Measurements from ENCODE around the gene RHOG. TPM values are rescaled to one million over a fixed set of nuclear protein-coding genes. Genes with fewer than 3 reads are reported as not detected.

The RHOG gene
- total RNA-seq, 1 experiment from 2014 or later: 39.9 TPM

- no peaks in the 10 kb centered on the region for H3K27me3 ChIP-seq (replicated peaks)
- H3K4me1 ChIP-seq (replicated peaks): peaks cover 41% of the 10 kb centered on the region
- H3K4me3 ChIP-seq: peak overlapping the region; percentile 82
- no peaks in the 10 kb centered on the region for H3K9me3 ChIP-seq (replicated peaks)
- H3K36me3 ChIP-seq: peaks cover 6% of the 10 kb centered on the region; the same call in 1 of the 2 replicates
- no peak for DNase-seq (ENCODE audit: low read depth in 1 of 2, low spot score in 2 of 2)
- H3K27ac ChIP-seq: 0 out of 2 replicates have a peak overlapping the region, but pooled peaks have one; percentile 14
Measured at GRCh38 chr11:3854660-3854976, 13.9 kb upstream of the RHOG start.

GRCh38 chr11:3853899-3854659 is 13.3 kb upstream of the RHOG start:
- H3K4me3 ChIP-seq: no peak overlapping the region; the same call in 1 of the 2 replicates
- H3K27ac ChIP-seq: 0 out of 2 replicates have a peak overlapping the region, but pooled peaks have one; percentile 14
- DNase-seq (ENCODE audit: low read depth in 1 of 2, low spot score in 2 of 2): no peak
- peaks cover 6% of the 10 kb centered on the region; the same call in 1 of the 2 replicates for H3K36me3 ChIP-seq
- peaks cover 35% of the 10 kb centered on the region for H3K4me1 ChIP-seq (replicated peaks)
- no peaks in the 10 kb centered on the region for H3K27me3 ChIP-seq (replicated peaks)
- no peaks in the 10 kb centered on the region for H3K9me3 ChIP-seq (replicated peaks)

DNA sequence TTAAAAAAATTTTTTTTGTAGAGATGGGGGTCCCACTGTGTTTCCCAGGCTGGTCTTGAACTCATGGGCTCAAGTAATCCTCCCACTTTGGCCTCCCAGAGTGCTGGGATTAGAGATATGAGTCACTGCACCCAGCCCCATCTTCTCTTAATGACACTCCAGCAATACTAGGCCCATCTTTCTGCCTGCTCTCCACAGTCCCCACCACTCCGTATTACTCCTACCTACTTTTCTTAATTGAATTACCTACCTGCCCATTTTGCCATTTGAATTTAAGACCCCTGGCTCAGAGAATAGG is 12.7 kb upstream of the RHOG start:
- Histone ChIP-seq H3K9me3 (replicated peaks) (no peaks in the 10 kb centered on the region), H3K27me3 (replicated peaks) (no peaks in the 10 kb centered on the region), H3K36me3 (peaks cover 6% of the 10 kb centered on the region; the same call in 1 of the 2 replicates), H3K4me3 (no peak overlapping the region), H3K4me1 (replicated peaks) (peaks cover 33% of the 10 kb centered on the region), H3K27ac (no peak overlapping the region)
- no peak for DNase-seq (ENCODE audit: low read depth in 1 of 2, low spot score in 2 of 2)

- Histone ChIP-seq H3K27me3 (replicated peaks) (no peaks in the 10 kb centered on the region), H3K9me3 (replicated peaks) (no peaks in the 10 kb centered on the region), H3K36me3 (no peaks in the 10 kb centered on the region), H3K4me1 (replicated peaks) (peaks cover 4% of the 10 kb centered on the region), H3K4me3 (no peak overlapping the region), H3K27ac (no peak overlapping the region)
- DNase-seq (ENCODE audit: low read depth in 1 of 2, low spot score in 2 of 2): peak in 1 of 2 experiments; percentile 70
Measured at GRCh38 chr11:3849297-3849874, 8.6 kb upstream of the RHOG start.

- peaks cover under 1% of the 10 kb centered on the region for H3K36me3 ChIP-seq
- peaks cover 6% of the 10 kb centered on the region for H3K4me1 ChIP-seq (replicated peaks)
- no peak overlapping the region for H3K4me3 ChIP-seq
- H3K27ac ChIP-seq: no peak overlapping the region
- DNase-seq (ENCODE audit: low read depth in 1 of 2, low spot score in 2 of 2): no peak
- H3K9me3 ChIP-seq (replicated peaks): no peaks in the 10 kb centered on the region
- H3K27me3 ChIP-seq (replicated peaks): no peaks in the 10 kb centered on the region
Measured at GRCh38 chr11:3845670-3846069, 4.9 kb upstream of the RHOG start.

GRCh38 chr11:3845246-3845645 is 4.5 kb upstream of the RHOG start:
- peaks cover 5% of the 10 kb centered on the region for H3K36me3 ChIP-seq
- DNase-seq (ENCODE audit: low read depth in 1 of 2, low spot score in 2 of 2): no peak
- H3K4me3 ChIP-seq: no peak overlapping the region
- no peaks in the 10 kb centered on the region for H3K9me3 ChIP-seq (replicated peaks)
- no peaks in the 10 kb centered on the region for H3K27me3 ChIP-seq (replicated peaks)
- no peak overlapping the region for H3K27ac ChIP-seq
- H3K4me1 ChIP-seq (replicated peaks): peaks cover 7% of the 10 kb centered on the region

GRCh38 chr11:3843326-3843725 is 2.6 kb upstream of the RHOG start:
- Histone ChIP-seq H3K4me3 (no peak overlapping the region), H3K36me3 (peaks cover 19% of the 10 kb centered on the region), H3K4me1 (replicated peaks) (peaks cover 19% of the 10 kb centered on the region), H3K27ac (no peak overlapping the region), H3K9me3 (replicated peaks) (no peaks in the 10 kb centered on the region), H3K27me3 (replicated peaks) (no peaks in the 10 kb centered on the region)
- DNase-seq (ENCODE audit: low read depth in 1 of 2, low spot score in 2 of 2): no peak

DNA sequence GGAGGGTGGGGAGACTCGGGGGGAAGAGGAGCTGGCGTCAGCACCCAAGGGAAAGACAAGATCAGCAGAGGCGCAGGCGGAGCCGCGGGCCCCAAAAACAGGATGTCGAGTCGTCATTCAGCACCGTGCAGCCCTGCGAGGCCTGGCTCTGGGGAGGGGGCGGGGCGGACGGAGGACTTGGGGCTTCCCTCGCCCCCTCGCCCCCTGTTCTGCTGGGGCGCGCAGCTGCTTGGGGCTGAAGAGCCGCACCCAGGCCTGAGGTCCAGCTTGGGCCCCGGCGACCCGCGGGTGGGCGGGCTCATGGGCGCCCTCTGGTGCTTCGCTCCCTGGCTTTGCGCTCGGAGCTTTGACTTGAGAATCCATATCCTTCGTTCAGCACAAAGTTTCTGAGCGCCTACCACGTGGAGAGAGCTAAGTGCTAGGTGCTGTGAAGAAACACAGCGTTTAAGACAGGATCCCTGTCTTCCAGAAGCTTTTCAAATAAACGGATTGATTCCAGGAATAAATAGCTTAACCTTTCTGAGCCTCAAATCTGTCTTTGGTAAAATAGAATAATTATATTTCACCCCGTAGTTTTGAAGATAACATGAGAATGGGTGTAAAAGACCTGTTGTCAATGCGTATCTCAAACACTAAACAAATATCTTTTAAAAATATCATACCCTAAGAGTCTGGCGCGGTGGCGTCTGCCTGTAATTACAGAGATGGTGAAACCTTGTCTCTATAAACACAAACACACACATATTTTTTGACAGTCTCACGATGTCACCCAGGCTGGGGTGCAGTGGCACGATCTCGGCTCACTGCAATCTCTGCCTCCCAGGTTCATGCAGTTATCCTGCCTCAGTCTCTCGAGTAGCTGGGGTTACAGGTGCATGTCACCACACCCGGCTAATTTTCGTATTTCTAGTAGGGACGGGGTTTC is 929 bp upstream of the RHOG start:
- H3K9me3 ChIP-seq (replicated peaks): no peaks in the 10 kb centered on the region
- peaks cover 32% of the 10 kb centered on the region for H3K36me3 ChIP-seq
- peak overlapping the region; percentile 69 for H3K27ac ChIP-seq
- peak overlapping the region; percentile 90 for H3K4me3 ChIP-seq
- H3K4me1 ChIP-seq (replicated peaks): peaks cover 19% of the 10 kb centered on the region
- H3K27me3 ChIP-seq (replicated peaks): no peaks in the 10 kb centered on the region
- DNase-seq (ENCODE audit: low read depth in 1 of 2, low spot score in 2 of 2): peak; percentile 90 to 93

- no peaks in the 10 kb centered on the region for H3K27me3 ChIP-seq (replicated peaks)
- H3K9me3 ChIP-seq (replicated peaks): no peaks in the 10 kb centered on the region
- peaks cover 19% of the 10 kb centered on the region for H3K4me1 ChIP-seq (replicated peaks)
- H3K36me3 ChIP-seq: peaks cover 41% of the 10 kb centered on the region
- peak; percentile 53 to 77 for DNase-seq (ENCODE audit: low read depth in 1 of 2, low spot score in 2 of 2)
- peak overlapping the region; percentile 90 for H3K4me3 ChIP-seq
- peak overlapping the region; percentile 69 for H3K27ac ChIP-seq
Measured at GRCh38 chr11:3840004-3840869, 522 bp downstream of the RHOG start.

DNA sequence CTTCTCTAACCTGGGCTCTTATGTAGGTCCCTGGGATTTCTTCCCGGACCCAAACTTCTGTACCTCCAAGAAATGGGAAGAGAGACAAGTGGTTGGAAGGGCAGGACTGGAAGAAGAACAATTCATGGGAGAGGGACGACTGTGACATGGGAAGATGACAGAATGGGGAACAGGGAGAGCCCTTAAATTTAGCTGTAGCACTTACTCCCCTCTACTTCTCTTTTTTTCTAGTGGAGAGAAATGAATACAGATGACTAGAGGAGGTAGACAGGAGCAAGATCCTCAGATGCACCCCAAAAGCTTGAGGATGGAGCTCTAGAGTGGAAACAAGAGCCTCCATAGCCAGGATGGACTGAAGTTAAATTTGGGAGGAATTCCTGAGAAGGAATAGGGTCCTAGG is 2.3 kb downstream of the RHOG start:
- no peaks in the 10 kb centered on the region for H3K27me3 ChIP-seq (replicated peaks)
- peaks cover 58% of the 10 kb centered on the region for H3K36me3 ChIP-seq
- H3K27ac ChIP-seq: no peak overlapping the region
- H3K4me1 ChIP-seq (replicated peaks): peaks cover 19% of the 10 kb centered on the region
- no peak for DNase-seq (ENCODE audit: low read depth in 1 of 2, low spot score in 2 of 2)
- no peaks in the 10 kb centered on the region for H3K9me3 ChIP-seq (replicated peaks)
- no peak overlapping the region for H3K4me3 ChIP-seq

DNA sequence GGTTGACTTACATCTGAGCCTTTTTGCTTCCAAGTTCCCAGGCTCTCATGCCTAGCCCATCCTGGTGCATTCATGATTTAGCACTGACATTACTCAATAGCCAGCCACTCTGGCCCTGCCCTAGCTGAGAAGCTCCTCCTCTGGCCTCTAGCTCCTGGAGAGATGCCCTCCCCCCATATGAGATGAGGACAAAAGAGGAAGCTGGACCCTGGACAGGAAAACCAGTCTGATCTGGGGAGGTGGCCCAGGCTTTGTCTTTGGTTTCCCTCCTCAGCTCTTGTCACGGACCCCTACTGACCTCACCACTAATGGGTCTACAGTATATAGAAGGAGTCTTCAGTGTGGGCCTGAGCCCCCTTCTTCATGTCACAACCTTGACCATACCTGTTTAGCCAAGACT is 3.0 kb downstream of the RHOG start:
- H3K27me3 ChIP-seq (replicated peaks): no peaks in the 10 kb centered on the region

GRCh38 chr11:3836903-3837302 is 3.9 kb downstream of the RHOG start:
- no peak for DNase-seq (ENCODE audit: low read depth in 1 of 2, low spot score in 2 of 2)
- Histone ChIP-seq H3K4me3 (no peak overlapping the region), H3K4me1 (replicated peaks) (peaks cover 16% of the 10 kb centered on the region), H3K27ac (no peak overlapping the region), H3K27me3 (replicated peaks) (no peaks in the 10 kb centered on the region), H3K9me3 (replicated peaks) (no peaks in the 10 kb centered on the region), H3K36me3 (peaks cover 72% of the 10 kb centered on the region)

More for the DNA sequence above, 3.0 kb downstream of the RHOG start:
- Histone ChIP-seq H3K9me3 (replicated peaks) (no peaks in the 10 kb centered on the region), H3K27ac (no peak overlapping the region), H3K36me3 (peaks cover 65% of the 10 kb centered on the region), H3K4me3 (no peak overlapping the region), H3K4me1 (replicated peaks) (peaks cover 19% of the 10 kb centered on the region)
- DNase-seq (ENCODE audit: low read depth in 1 of 2, low spot score in 2 of 2): no peak

DNA sequence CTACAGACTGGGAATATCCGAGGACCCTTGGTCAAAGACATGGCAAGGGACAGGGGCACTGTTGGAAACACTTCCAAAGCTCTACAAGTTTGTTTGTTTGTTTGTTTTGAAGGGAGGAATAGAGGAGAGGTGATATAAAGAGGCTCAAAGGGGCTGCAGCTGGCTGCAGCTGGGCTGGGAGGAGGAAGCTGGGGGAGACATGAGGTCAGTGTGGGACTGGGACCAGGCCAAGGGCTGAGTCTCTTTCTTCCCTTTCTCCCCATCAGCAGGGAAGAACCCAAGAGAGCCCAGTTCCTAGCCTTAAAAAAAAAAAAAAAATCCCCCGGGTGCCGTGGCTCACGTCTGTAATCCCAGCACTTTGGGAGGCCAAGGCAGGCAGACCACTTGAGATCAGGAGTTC is 5.0 kb downstream of the RHOG start:
- no peak overlapping the region for H3K4me3 ChIP-seq
- H3K27ac ChIP-seq: no peak overlapping the region
- no peaks in the 10 kb centered on the region for H3K27me3 ChIP-seq (replicated peaks)
- peaks cover 13% of the 10 kb centered on the region for H3K4me1 ChIP-seq (replicated peaks)
- no peaks in the 10 kb centered on the region for H3K9me3 ChIP-seq (replicated peaks)
- DNase-seq (ENCODE audit: low read depth in 1 of 2, low spot score in 2 of 2): no peak
- H3K36me3 ChIP-seq: peaks cover 81% of the 10 kb centered on the region

Measured in SJSA1 (cell line).